ENCODE data around the gene DDX55. TPM values are rescaled to one million over a fixed set of nuclear protein-coding genes. Genes with fewer than 3 reads are reported as not detected.

DDX55 gene
- total RNA-seq, 1 donor from 2014 or later, result 32.5 TPM

GRCh38 chr12:123614531-123614930, 12.6 kb downstream of the DDX55 start:
- H3K27me3 Mint-ChIP-seq, result no peaks in the 10 kb centered on the region
- TF ChIP-seq, protein P1, sequence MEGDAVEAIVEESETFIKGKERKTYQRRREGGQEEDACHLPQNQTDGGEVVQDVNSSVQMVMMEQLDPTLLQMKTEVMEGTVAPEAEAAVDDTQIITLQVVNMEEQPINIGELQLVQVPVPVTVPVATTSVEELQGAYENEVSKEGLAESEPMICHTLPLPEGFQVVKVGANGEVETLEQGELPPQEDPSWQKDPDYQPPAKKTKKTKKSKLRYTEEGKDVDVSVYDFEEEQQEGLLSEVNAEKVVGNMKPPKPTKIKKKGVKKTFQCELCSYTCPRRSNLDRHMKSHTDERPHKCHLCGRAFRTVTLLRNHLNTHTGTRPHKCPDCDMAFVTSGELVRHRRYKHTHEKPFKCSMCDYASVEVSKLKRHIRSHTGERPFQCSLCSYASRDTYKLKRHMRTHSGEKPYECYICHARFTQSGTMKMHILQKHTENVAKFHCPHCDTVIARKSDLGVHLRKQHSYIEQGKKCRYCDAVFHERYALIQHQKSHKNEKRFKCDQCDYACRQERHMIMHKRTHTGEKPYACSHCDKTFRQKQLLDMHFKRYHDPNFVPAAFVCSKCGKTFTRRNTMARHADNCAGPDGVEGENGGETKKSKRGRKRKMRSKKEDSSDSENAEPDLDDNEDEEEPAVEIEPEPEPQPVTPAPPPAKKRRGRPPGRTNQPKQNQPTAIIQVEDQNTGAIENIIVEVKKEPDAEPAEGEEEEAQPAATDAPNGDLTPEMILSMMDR (conservative IDR thresholded peaks at IDR 0.05), result no peak
- no peak for DNase-seq (ENCODE audit: extremely low spot score, unreplicated experiment)
- H3K9me3 Mint-ChIP-seq, result no peaks in the 10 kb centered on the region
- no peaks in the 10 kb centered on the region for H3K4me1 Mint-ChIP-seq (ENCODE audit: unreplicated experiment)
- H3K27ac Mint-ChIP-seq, result no peak overlapping the region
- H3K36me3 Mint-ChIP-seq, result peaks cover 7% of the 10 kb centered on the region
- no peak overlapping the region for H3K4me3 Mint-ChIP-seq

GRCh38 chr12:123617144-123617543, 15.2 kb downstream of the DDX55 start:
- H3K9me3 Mint-ChIP-seq, result no peaks in the 10 kb centered on the region
- no peak overlapping the region for H3K4me3 Mint-ChIP-seq
- H3K27ac Mint-ChIP-seq, result no peak overlapping the region
- H3K4me1 Mint-ChIP-seq (ENCODE audit: unreplicated experiment), result no peaks in the 10 kb centered on the region
- peaks cover 25% of the 10 kb centered on the region for H3K36me3 Mint-ChIP-seq
- DNase-seq (ENCODE audit: extremely low spot score, unreplicated experiment), result no peak
- TF ChIP-seq, protein P1 (conservative IDR thresholded peaks at IDR 0.05), result no peak
- H3K27me3 Mint-ChIP-seq, result no peaks in the 10 kb centered on the region

DNA sequence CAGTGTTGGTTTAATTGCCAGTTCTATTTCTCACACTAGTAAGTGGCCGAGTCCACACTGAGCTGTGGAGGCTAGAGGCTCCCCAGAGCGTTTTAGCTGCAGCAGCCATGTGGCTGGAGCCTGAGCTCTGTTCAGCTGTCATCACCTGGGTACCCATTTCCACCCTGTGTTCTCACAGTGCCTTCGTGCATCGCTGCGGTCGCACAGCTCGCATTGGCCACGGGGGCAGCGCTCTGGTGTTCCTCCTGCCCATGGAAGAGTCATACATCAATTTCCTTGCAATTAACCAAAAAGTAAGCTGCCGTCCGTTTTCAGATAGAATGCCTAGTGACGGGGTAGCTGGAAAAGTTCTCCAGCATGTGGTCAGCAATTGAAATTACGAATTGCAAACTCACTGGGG, 15.7 kb downstream of the DDX55 start:
- TF ChIP-seq, protein P1 (conservative IDR thresholded peaks at IDR 0.05), result no peak
- Mint-ChIP-seq H3K4me3 (no peak overlapping the region), H3K27me3 (no peaks in the 10 kb centered on the region), H3K4me1 (ENCODE audit: unreplicated experiment) (no peaks in the 10 kb centered on the region), H3K36me3 (peaks cover 25% of the 10 kb centered on the region), H3K27ac (no peak overlapping the region), H3K9me3 (no peaks in the 10 kb centered on the region)
- DNase-seq (ENCODE audit: extremely low spot score, unreplicated experiment), result no peak

- Mint-ChIP-seq H3K9me3 (no peaks in the 10 kb centered on the region), H3K4me1 (ENCODE audit: unreplicated experiment) (no peaks in the 10 kb centered on the region), H3K36me3 (peaks cover 36% of the 10 kb centered on the region), H3K27ac (peak overlapping the region; percentile 31), H3K4me3 (no peak overlapping the region), H3K27me3 (no peaks in the 10 kb centered on the region)
- no peak for DNase-seq (ENCODE audit: extremely low spot score, unreplicated experiment)
- TF ChIP-seq, protein P1 (conservative IDR thresholded peaks at IDR 0.05), result no peak
Measured at GRCh38 chr12:123621101-123621500, 19.2 kb downstream of the DDX55 start.

- no peaks in the 10 kb centered on the region for H3K27me3 Mint-ChIP-seq
- H3K9me3 Mint-ChIP-seq, result no peaks in the 10 kb centered on the region
- TF ChIP-seq, protein P1 (conservative IDR thresholded peaks at IDR 0.05), result no peak
- no peaks in the 10 kb centered on the region for H3K4me1 Mint-ChIP-seq (ENCODE audit: unreplicated experiment)
- no peak overlapping the region for H3K27ac Mint-ChIP-seq
- no peak overlapping the region for H3K4me3 Mint-ChIP-seq
- DNase-seq (ENCODE audit: extremely low spot score, unreplicated experiment), result no peak
- peaks cover 36% of the 10 kb centered on the region for H3K36me3 Mint-ChIP-seq
Measured at GRCh38 chr12:123621619-123622530, 20.0 kb downstream of the DDX55 start.
